DLD1 (cell line): ENCODE data around the gene SMCO4.
"Not testable (repeated sequence)": the region's sequence is repeated elsewhere in the genome, so short reads cannot be mapped to it uniquely, and the experiment has no call there.

Experiments used
- in situ Hi-C: cut with HindIII; loops from 2 replicates; pipeline ENCODE4 v1.10.0; 2017; ENCODE audit warnings: low sequenced_read_pairs

SMCO4 gene, protein sequence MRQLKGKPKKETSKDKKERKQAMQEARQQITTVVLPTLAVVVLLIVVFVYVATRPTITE

DNA sequence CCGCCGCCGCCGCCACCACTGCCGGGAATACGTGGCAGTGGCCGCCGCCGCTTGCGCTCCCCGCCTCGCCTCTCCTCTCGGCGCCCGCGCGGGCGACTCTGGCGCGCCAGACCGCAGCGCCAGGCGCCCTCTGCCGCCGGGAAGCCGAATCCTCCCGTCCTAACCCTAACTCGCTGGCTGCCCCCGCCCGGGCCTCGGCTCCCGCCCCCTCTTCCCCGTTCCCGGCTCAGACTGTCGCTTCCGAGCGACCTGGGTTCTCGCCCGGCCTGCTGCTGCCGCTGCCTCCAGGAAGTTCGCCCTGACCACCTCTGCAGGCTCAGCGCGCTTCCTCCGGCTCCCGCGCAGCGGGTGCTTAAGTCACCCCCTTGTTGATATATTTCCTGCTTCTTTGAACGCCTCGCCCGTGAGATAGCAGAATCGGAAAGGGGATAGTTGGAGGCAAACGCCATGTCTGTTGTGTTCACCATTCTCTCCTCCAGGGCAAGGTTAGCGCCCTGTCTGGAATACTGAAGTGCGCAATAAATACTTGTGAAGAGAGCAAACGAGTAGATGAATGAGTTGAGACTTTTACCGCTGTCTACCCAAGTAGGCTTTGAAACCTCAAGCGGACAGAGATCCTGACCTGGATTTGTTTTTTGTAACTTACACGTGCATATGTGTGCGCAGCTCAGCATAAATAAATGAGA is at the start of gene SMCO4:
SMCO4 (minus strand) TSS at position 100 of the 686 bp plus-strand sequence. CDS start 64,202 bp downstream, outside the sequence.
- in situ Hi-C loops: no loop called here

DNA sequence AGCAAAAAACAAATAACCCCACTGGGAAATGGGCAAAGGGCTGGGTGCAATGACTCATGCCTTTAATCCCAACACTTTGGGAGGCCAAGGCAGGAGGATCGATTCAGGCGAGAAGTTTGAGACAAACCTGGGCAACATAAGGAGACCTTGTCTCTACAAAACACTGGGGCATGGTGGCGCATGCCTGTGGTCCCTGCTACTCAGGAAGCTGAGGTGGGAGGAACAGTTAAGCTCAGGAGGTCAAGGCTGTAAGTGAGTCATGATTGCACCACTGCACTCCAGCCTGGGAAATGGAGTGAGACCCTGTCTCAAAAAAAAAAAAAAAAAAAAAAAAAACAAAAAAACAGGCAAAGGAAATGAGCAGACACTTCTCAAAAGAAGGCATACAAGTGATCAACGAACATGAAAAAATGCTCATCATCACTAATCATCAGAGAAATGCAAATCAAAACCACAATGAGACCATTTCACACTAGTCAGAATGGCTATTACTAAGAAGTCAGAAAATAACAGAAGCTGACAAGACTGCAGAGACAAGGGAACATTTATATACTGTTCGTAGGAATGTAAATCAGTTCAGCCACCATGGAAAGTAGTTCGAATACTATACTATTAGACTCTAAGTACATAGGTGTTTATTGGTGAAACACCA is 48.2 kb upstream of the SMCO4 start:
- in situ Hi-C loops: no loop called here

DNA sequence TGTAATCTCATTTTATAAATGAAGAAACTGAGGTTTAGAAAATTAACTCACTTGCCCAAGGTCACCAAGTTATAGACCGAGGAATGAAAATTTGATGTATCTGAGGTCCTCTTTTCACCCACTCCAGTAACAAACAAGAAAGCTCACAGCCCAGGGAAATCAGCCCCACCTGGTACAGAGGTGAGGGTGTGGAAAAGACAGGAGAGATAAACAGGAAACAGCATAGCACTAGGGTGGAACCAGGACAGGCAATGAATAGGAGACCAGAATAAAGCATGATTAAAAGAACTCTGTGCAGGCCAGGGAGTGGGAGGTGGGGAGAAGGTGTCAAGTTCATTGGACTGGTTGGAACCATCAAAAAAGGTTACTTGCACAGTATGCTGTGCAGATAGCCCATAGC is 46.2 kb upstream of the SMCO4 start:
- in situ Hi-C loops: no loop called here

DNA sequence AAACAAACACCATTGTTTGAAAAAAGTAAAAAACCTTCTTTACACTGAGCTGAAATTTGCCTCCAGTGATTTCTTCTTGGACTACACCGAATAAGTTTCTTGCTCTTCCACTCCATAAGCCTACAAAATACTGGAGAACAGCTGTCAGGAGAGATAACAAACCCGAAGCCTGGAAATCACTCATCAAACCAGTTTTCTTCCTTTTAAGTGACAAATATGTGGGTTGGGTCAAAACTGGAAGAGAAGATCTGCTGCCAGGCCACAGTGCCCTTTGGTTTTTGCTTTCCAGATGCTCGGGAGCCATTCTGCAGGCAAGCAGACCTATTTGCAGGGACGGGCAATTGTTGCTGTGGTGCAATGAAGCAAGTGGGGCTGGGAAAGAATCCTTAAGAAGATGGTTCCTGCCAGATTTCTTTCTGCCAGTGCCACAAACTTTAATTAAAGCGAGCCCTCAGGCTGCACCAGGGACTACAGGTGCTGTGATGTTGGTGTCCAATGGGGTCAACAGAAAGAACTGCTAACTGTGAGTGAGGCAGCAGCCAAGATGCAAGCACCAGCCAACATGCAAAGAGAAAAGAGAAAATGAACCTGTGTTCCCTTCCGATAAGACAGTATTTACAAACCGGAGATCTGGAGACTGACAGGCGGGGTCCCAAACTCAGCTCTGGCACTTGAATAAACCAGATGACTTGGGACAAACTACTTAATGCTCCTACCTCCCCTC is 44.8 kb upstream of the SMCO4 start:
- in situ Hi-C loops: no loop called here

DNA sequence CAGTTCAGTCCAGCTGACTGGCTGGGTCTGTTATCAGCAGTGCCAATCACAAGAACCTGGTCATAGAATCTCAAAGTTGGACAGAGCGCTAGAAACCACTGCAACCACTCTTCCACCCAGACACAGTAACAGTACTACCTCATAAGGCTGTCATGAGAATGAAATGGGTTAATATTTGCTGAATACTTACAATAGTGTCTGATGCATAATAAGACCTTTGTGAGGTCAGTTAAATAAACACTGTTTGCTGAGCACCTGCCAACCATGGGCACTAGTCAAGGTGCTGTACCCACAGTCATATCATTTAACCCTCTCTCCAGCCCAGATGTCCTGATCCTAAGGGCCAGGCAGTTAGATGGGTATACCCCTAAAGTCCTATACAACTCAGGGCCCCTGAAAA is 44.2 kb upstream of the SMCO4 start:
- in situ Hi-C loops: not testable (repeated sequence)

DNA sequence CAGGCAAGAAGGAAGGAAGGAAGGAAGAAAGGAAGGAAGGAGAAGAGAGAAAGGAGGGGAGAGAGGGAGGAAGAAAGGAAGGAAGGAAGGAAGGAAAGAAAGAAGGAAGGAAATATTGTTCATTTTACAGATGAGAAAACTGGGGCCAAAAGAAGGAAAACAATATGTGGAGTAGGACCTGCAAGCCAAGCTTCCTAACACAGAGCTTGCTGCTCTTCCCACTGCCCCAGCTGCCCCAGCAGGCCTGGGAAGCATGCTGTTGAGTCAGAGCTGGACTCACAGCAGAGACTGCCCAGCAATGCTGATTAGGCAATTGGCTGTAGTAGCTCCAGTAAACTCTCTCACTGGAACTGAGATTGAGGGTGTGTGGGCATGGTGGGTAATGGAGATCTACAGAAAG is 42.6 kb upstream of the SMCO4 start:
- in situ Hi-C loops: no loop called here

DNA sequence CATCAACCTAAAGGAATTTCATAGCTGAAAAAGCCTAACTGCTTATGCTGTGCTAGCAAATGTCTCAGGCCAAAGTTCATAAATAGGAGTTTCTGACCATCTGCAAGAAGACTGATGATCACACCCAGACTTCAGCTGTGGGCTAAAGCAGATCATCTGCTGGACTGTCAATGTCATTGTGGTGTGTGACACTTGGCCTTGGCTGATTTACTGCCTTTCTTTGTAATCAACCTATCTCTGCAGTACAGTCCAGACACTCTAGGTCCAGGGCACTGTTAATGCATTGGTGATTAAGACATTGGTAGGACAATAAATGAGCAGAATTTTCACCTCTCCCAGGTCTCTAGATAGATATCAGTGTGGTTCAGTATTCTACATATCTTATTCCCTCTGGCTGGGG is 40.3 kb upstream of the SMCO4 start:
- in situ Hi-C loops: no loop called here

DNA sequence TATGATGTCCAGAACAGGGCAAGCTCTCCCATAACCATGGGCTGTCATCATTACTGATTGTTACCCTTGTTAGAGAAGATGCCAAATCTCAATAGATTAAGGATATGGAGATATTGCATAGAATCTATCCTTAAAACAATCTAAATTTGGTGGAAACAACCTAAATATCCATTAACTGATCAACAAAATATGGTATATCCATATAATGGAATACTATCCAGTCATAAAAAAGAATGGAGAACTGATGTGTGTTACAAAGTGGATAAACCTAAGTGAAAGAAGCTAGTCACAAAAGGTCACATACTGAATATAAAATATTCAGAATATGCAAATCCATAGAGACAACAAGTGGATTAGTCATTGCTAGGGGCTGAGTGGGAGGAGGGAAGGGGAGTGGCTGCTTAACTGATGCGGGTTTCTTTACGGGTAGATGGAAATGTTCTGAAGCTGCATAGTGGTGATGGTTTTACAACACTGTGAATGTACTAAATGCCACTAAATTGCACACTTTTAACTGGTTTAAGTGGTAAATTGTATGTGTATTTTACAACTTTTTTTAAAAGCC is 36.1 kb upstream of the SMCO4 start:
- in situ Hi-C loops: no loop called here

DNA sequence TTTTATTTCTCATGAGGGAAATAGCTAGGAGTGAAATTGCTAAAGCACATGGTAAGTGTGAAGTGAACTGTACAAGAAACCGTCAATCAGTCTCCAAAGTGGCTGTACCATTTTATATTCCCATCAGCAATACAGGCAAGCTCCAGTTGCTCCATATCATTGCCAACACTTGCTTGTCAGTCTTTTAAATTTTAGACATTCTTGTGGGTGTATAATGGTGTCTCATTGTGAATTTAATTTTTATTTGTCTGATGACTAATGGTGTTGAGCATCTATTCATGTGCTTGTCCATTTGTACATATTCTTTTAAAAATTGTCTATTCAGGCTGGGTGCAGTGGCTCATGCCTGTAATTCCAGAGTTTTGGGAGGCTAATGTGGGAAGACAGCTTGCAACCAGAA is 34.1 kb upstream of the SMCO4 start:
- in situ Hi-C loops: no loop called here

DNA sequence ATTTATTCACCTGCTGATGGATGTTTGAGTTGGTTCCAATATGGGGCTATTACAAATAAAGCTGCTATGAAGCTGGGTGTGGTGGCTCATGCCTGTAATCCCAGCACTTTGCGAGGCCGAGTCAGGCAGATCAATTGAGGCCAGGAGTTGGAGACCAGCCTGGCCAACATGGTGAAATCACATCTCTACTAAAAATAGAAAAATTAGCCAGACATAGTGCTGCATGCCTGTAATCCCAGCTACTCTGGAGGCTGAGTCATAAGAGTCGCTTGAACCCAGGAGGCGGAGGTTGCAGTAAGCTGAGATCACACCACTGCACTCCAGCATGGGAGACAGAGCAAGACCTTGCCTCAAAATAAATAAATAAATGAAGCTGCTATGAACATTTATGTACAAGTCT is 33.7 kb upstream of the SMCO4 start:
- in situ Hi-C loops: not testable (repeated sequence)

DNA sequence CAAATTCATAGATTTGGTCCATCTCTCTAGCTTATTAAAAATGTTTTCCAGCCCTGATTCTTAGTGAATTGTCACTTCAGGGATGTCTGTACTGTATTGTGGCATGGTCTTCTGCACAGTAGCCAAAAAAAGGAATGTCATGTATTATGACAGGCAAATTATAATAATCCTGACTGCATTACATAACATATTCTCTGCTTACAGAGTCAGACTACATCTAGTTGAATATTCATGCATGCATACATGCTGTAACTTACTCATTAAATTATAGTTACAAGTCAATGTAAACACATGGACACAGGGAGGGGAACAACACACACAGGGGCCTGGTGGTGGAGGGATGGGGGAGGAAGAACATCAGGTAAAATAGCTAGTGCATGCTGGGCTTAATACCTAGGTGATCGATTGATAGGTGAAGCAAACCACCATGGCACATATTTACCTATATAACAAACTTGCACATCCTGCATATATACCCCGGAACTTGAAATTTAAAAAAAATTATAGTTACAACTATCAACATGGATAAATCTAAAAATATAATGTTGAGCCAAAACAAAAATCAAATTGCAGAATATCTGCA is 31.5 kb upstream of the SMCO4 start:
- in situ Hi-C loops: no loop called here

DNA sequence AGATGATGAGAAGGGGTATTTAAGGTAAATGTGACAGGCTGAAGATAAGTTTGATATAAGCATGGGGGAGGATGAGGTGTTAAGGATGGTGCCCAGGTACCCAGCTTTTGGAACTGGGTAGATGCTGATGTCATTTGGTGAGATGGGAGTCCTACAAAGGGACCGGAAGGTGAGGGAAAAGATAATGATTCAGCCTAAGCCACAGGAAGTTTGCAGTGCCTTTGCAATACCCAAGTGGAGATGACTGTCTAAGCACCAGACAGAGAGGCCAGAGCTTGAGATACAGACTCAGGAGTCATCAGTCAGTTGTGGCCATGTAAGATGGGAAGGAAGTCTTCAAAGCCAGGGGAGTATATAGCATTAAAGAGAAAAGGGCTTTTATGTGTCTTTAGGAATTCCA is 30.0 kb upstream of the SMCO4 start:
- in situ Hi-C loops: no loop called here

DNA sequence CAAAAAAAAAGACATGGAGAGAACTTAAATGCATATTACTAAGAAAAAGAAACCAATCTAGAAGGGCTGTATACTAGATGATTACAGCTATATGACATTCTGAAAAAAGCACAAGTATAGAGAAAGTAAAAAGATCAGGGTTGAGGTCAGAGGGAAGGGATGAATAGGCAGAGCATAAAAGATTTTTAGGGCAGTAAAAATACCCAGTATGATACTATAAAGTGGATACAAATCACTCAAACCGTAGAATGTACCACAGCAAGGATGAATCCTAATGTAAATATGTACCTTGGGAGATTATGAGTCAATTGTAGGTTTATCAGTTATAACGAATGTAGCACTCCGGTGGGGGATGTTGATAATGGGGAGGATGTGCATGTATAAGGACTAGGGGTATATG is 29.4 kb upstream of the SMCO4 start:
- in situ Hi-C loops: no loop called here

DNA sequence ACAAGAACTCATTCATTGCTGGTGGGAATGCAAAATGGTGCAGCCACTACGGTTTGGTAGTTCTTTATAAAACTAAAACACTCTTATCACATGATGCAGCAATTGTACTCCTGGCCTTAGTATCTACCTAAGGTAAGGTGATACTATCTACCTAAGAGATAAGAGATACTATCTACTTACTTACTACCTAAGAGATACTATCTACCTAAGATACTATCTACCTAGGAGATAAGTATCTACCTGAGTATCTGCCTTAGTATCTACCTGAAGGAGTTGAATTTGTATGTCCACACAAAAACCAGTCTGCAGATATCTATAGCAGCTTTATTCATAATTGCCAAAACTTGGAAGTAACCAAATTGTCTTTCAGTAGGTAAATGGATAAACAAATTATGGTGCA is 29.0 kb upstream of the SMCO4 start:
- in situ Hi-C loops: no loop called here

DNA sequence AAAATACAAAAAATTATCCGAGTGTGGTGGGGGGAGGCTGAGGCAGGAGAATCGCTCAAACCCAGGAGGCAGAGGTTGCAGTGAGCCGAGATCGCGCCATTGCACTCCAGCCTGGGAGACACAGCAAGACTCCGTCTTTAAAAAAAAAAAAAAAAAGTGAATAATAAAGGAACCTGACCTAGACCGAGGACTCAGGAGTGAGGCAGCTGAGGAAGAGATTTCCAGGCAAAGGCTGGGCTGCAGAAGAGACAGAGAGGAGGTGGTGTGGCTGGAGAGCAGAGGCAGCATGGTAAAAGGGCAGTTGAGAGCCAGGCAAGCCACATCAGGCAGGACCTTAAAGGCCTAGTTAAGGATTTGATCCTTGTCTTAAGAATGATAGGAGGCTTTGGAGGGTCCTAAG is 28.4 kb upstream of the SMCO4 start:
- in situ Hi-C loops: no loop called here

DNA sequence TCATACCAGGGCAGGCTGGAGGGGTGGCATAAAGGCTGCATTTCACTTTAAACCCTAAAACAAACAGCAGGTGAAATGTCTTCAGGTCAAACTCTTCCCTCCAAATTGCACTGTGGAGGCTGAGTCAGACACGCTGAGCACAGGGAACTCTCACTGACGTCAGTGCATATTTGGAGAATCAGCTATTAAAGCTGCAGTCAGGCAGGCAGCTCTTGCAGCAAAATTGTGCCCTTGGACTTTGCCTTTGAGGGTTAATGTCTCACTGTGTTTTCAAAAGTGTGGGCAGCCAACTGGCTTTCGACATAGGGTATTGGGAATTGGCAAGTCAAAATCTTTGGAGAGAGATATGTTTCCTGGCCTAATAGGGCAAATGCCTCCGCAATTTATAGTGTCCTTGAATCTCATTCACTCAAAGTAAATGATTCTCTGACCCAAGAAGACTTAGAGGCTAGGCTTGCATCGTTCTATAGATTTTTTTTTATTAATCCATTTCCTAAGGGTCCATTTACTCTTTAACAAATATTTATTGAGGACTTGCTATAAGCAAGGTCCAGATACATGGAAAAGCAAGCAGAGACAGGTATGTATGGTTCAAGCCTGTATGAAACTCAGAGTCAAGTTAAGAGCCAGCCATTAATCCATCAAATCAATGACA is 27.7 kb upstream of the SMCO4 start:
- in situ Hi-C loops: no loop called here

DNA sequence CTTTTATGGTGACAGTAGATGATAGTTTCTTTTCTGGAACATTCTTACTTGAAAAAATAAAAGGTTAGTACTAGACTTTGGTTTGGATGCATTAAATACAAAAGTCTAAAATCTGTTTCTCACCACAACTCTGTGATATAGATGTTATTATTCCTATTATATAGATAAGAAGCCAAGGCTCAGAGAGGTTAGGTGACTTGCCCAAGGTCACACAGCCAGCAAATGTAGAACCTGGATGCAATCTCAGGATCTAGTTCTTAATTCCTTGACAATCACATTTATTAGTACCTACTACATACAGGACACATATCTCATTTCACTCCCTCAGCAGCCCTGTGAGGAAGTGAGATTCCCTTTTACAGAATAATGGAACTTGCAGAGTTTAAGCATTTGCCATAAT is 26.3 kb upstream of the SMCO4 start:
- in situ Hi-C loops: no loop called here

DNA sequence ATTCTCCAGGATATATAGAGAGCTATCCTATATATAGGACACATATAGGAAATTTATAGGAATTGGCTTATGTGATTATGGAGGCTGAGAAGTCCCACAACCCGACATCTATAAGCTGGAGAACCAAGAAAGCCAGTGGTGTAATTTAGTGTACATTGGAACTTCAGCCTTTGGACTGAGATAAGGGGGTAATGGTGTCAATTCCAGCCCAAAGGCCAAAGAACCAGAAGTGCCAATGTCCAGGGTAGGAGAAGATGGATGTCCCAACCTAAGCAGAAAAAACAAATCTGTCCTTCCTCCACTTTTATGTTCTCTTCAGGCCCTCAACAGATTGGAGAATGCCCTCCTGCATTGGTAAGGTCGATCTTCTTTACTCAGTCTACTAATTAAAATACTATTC is 25.5 kb upstream of the SMCO4 start:
- in situ Hi-C loops: no loop called here

DNA sequence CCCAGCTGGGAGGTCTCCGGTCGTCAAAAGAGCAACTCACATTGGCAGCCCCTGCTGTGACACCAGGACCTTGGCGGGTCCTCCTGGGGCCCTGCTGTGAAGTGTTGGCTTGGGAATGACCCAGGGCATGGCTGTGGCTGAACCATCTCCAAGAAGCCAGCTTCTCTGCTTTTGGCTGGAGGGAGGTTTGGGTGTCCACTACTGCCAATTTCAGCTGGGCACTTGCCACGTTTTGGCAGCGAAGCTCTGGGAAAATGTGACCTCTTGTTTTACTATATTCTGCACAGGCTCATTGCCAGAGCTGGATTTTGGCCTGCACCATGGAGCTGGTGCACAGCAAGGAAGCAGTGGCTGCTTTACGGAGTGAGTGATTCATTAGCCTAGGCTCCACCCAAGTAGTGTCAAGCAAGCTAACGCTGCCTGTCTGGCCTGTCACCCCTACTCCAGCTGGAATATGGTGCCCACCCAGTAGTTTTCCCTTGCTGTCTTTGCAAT is 24.3 kb upstream of the SMCO4 start:
- in situ Hi-C loops: no loop called here

DNA sequence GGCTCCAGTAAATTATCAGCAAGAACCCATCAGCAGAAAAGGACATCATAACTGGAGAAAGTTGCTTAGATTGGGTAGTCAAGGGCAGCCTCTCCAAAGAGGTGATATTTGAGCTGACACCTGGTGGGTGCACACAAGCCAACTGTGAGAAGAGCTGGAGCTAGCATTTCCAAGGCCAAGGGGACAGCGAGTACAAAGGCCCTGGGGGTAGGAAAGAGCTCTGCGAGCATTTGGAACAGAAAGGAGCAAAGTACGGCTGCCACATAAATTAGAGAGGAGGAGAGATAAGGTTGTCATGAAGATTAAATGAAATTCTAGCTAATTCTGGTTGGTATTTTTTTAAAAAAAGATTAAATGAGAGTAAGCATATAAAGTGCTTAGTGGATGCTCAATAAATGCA is 21.7 kb upstream of the SMCO4 start:
- in situ Hi-C loops: no loop called here

DNA sequence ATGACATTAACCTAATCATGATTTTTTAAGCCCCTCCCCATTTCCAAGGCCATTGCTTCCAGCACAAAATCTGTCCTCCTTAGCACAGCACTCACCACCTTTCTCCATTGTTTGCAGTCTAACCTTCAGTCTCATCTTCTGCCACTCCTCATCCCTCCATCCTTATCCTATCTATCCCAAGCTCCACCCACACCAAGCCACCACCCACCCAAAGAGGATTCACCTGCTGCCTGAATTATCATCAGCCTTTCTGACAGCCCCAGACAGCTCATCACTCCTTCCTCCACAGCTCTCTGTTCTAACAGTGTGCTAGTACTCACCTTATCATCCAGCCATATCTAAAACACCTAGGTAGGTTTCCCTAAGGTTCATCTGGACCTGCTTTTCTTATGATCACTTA is 20.7 kb upstream of the SMCO4 start:
- in situ Hi-C loops: no loop called here
